Skeletal muscle cell (primary cell): ENCODE measurements around the gene HSD17B8.
"Not testable (repeated sequence)": the region's sequence is repeated elsewhere in the genome, so short reads cannot be mapped to it uniquely, and the experiment has no call there.

Experiments
- DNase-seq: peaks from one replicate; pipeline ENCODE4 v3.0.0-alpha.2; 2010; ENCODE audit warnings: low read depth
- H3K4me3 ChIP-seq: 2 replicates; pipeline ENCODE4 v1.5.1; 2011; ENCODE audit warnings: low read depth, mild to moderate bottlenecking, control low read depth, low read length, moderate library complexity

The HSD17B8 gene

GRCh38 chr6:33217246-33217645, 12.8 kb downstream of the HSD17B8 start:
- no peak for DNase-seq
- H3K4me3 ChIP-seq = no peak overlapping the region

- no peak overlapping the region for H3K4me3 ChIP-seq
- no peak for DNase-seq
Observed at GRCh38 chr6:33217681-33218080, 13.2 kb downstream of the HSD17B8 start.

GRCh38 chr6:33226503-33227120, 22.2 kb downstream of the HSD17B8 start:
- not testable (repeated sequence) for DNase-seq, H3K4me3 ChIP-seq

GRCh38 chr6:33235221-33235634, 30.8 kb downstream of the HSD17B8 start:
- no peak for DNase-seq
- no peak overlapping the region for H3K4me3 ChIP-seq

GRCh38 chr6:33236328-33236727, 31.9 kb downstream of the HSD17B8 start:
- H3K4me3 ChIP-seq = no peak overlapping the region

GRCh38 chr6:33236852-33237251, 32.4 kb downstream of the HSD17B8 start:
- no peak overlapping the region for H3K4me3 ChIP-seq
- DNase-seq = no peak

More at GRCh38 chr6:33236328-33236727, 31.9 kb downstream of the HSD17B8 start:
- DNase-seq = no peak

- no peak overlapping the region for H3K4me3 ChIP-seq
- no peak for DNase-seq
Observed at GRCh38 chr6:33237741-33238140, 33.3 kb downstream of the HSD17B8 start.

GRCh38 chr6:33241968-33242367, 37.5 kb downstream of the HSD17B8 start:
- H3K4me3 ChIP-seq = no peak overlapping the region
- DNase-seq = no peak

GRCh38 chr6:33243476-33243875, 39.0 kb downstream of the HSD17B8 start:
- no peak for DNase-seq
- H3K4me3 ChIP-seq = no peak overlapping the region

- H3K4me3 ChIP-seq = peak overlapping the region; percentile 63
- peak; percentile 50 for DNase-seq
Observed at GRCh38 chr6:33247977-33248642, 43.7 kb downstream of the HSD17B8 start.

GRCh38 chr6:33248643-33248931, 44.1 kb downstream of the HSD17B8 start:
- peak; percentile 14 for DNase-seq
- H3K4me3 ChIP-seq = peak overlapping the region; percentile 63

GRCh38 chr6:33248932-33249731, 44.7 kb downstream of the HSD17B8 start:
- peak; percentile 97 for DNase-seq
- H3K4me3 ChIP-seq = peak overlapping the region; percentile 63

GRCh38 chr6:33249732-33250630, 45.5 kb downstream of the HSD17B8 start:
- H3K4me3 ChIP-seq = peak overlapping the region; percentile 63
- peak; percentile 53 for DNase-seq

- no peak overlapping the region for H3K4me3 ChIP-seq
- no peak for DNase-seq
Observed at GRCh38 chr6:33250731-33251130, 46.3 kb downstream of the HSD17B8 start.

GRCh38 chr6:33251395-33252012, 47.0 kb downstream of the HSD17B8 start:
- no peak overlapping the region for H3K4me3 ChIP-seq
- DNase-seq = no peak

- H3K4me3 ChIP-seq = no peak overlapping the region
- no peak for DNase-seq
Observed at GRCh38 chr6:33252759-33253158, 48.3 kb downstream of the HSD17B8 start.

- no peak for DNase-seq
- H3K4me3 ChIP-seq = no peak overlapping the region
Observed at GRCh38 chr6:33254591-33254990, 50.1 kb downstream of the HSD17B8 start.
